Heart left ventricle (tissue), 16 donors: ENCODE data around the gene ASTN2. TPM values are rescaled to one million over a fixed set of nuclear protein-coding genes. Genes with fewer than 3 reads are reported as not detected.
A peak's percentile ranks its signal among the peaks of the same experiment; 100 is the strongest.

Experiments used
- ATAC-seq, 4 donors: fragments of 200-7000 bp; cut with Tn5 transposase; one replicate each; pipeline ENCODE4 v1.9.1; 2020 to 2022; ENCODE audit warnings: moderate library complexity in 4 of 4, mild to moderate bottlenecking in 3 of 4, moderate number of reproducible peaks in 1 of 4
- DNase-seq, 5 donors: peaks; one replicate each; pipeline ENCODE4 v3.0.0-alpha.2; 2020
- H3K27ac ChIP-seq, 12 donors: fragments of 200-600 bp; sonication (generic) in 4 of 12; one replicate each; pipeline versions ENCODE4 v1.5.0 to v1.8.0; 2016 to 2022; ENCODE audit warnings: mild to moderate bottlenecking in 2 of 12
- H3K27me3 ChIP-seq, 9 donors: fragments of 200-600 bp; sonication (generic) in 2 of 9; one replicate each; pipeline versions ENCODE4 v1.5.1 to v1.8.0; 2016 to 2022; ENCODE audit warnings: mild to moderate bottlenecking in 3 of 9
- H3K36me3 ChIP-seq, 9 donors: fragments of 200-600 bp; sonication (generic) in 2 of 9; one replicate each; pipeline versions ENCODE4 v1.5.0 to v1.8.0; 2018 to 2022; ENCODE audit warnings: mild to moderate bottlenecking in 2 of 9
- H3K4me1 ChIP-seq, 12 donors: fragments of 200-600 bp; sonication (generic) in 4 of 12; one replicate each; pipeline versions ENCODE4 v1.5.0 to v1.8.0; 2016 to 2022; ENCODE audit warnings: mild to moderate bottlenecking in 3 of 12
- H3K4me3 ChIP-seq, 12 donors: fragments of 200-600 bp; sonication (generic) in 4 of 12; one replicate each; pipeline versions ENCODE4 v1.5.0 to v1.8.0; 2017 to 2022; ENCODE audit warnings: mild to moderate bottlenecking in 9 of 12, moderate library complexity in 4 of 12
- H3K9me3 ChIP-seq, 12 donors: fragments of 200-600 bp; sonication (generic) in 4 of 12; one replicate each; pipeline versions ENCODE4 v1.5.0 to v1.8.0; 2016 to 2022; ENCODE audit warnings: mild to moderate bottlenecking in 1 of 12
- POLR2A ChIP-seq, 2 donors: fragments of 450-650 bp; IDR thresholded peaks; one replicate each; pipeline ENCODE4 v1.6.1; 2017; ENCODE audit warnings: antibody characterized with exemption in 2 of 2, mild to moderate bottlenecking in 2 of 2, moderate library complexity in 2 of 2
- WGBS, 4 donors: extraction: QIAGEN DNeasy Blood & Tissue Kit in 2 of 4; methylation state at CpG; one replicate each; pipeline versions ENCODE4 v1.1.5 to v1.1.7; 2013 to 2018; 5-methylcytosine and 5-hydroxymethylcytosine counted together
- intact Hi-C, 10 donors: fragments of 100-400 bp; cut with DNase I; formaldehyde crosslinking; loops; one replicate each; pipeline versions ENCODE4 v1.11.1 to v1.14.2; 2022
- polyA plus RNA-seq, 2 donors: library from polyadenylated mRNA; stranded (reverse); fragments of 200-250 nt; gene quantifications; one replicate each; pipeline ENCODE4 v1.2.3, GENCODE V29; 2013
- total RNA-seq, 9 donors: library from RNA; depleted of rRNA in 2 of 9; stranded (reverse); fragments of >200 nt in 2 of 9; fragmentation: NEBNext Ultra II Directional in 3 of 9; extraction: Animal tissue kit (Norgen Biotek cat#: 25700) in 3 of 9; gene quantifications; one replicate each; pipeline versions ENCODE4 v1.1.0 to v1.2.4, GENCODE V29; 2016 to 2023
- TF ChIP-seq, protein P1 (sequence below), 12 donors: fragments of 200-600 bp; sonication (generic) in 4 of 12; IDR thresholded peaks; one replicate each; pipeline versions ENCODE4 v1.5.0 to v1.8.0; 2018 to 2022; ENCODE audit warnings: antibody characterized with exemption in 12 of 12, mild to moderate bottlenecking in 5 of 12
- donor health status: ischemic (EF 13 %, LVEDD 7.1; RV severe dilation, severe dysfunction).
- donor health status: healthy with polysubstance abuse.
- donor health status: DM: no; HTN: yes; CAD: no.
- donor health status: DM: no; HTN: no; CAD: no.
- donor health status: ischemic (EF 25% LVEDD 6.9; RV normal size, moderate dysfunction).
- donor health status: ischemic (EF 25% LVEDD 5.7; RV mildly dilated, moderate dysfunction).
- donor health status: healthy.
- donor health status: DM: yes; HTN: yes; CAD: no.
- donor health status: ischemic (EF 35%, LVEDD 5.7; RV mildly dilated, moderate dysfunction).
- donor health status: nonischemic (EF 11% LVEDD 7.7; RV severe dilation, severe dysfunction).
- donor health status: DM: yes; HTN: yes; CAD: no.
- donor health status: PGD.
- donor health status: ischemic (EF 29% LVEDD 5.4; RV normal size, mild dysfunction).
- donor health status: nonischemic (EF 23%, LVEDD 6.1; RV moderate dilation, normal function).

Gene ASTN2
- total and polyA plus RNA-seq, 11 donors, result 2.5 to 6.0 (median 3.5) TPM

DNA sequence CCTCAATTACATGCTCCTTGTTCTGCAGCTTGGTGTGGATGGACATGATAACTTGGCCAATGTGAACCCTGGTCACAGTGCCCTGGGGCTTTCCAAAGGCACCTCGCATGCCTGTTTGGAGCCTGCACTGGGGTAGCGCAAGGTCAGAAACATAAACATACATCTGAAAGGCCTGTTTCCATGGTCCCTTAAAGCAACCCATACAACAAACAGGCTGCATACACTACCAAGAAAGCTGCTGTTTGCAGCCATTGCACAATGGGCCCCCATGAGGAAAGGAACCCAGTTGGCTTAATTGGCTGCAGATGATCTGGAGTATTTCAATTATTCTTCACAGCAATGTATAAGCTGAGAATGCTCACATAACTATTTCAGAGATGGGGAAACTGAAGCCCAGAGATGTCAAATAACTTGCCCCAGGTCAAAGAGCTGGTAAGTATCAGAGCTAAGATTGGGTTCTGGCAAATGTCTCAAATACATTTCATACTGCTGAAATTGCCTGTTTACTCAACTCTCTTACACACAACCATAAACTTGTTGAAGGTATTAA is 233.9 kb downstream of the ASTN2 start:
- Histone ChIP-seq H3K27ac (no peak overlapping the region), H3K9me3 (no peaks in the 10 kb centered on the region), H3K4me1 (no peaks in the 10 kb centered on the region), H3K27me3 (peaks cover 0 to 4% (median 0%) of the 10 kb centered on the region in 9 donors), H3K4me3 (no peak overlapping the region), H3K36me3 (no peaks in the 10 kb centered on the region)
- ATAC-seq (no peak), DNase-seq (peak in 1 of 5 donors; percentile 40)
- no peak for TF ChIP-seq POLR2A (IDR thresholded peaks at IDR 0.05)
- TF ChIP-seq, protein P1, sequence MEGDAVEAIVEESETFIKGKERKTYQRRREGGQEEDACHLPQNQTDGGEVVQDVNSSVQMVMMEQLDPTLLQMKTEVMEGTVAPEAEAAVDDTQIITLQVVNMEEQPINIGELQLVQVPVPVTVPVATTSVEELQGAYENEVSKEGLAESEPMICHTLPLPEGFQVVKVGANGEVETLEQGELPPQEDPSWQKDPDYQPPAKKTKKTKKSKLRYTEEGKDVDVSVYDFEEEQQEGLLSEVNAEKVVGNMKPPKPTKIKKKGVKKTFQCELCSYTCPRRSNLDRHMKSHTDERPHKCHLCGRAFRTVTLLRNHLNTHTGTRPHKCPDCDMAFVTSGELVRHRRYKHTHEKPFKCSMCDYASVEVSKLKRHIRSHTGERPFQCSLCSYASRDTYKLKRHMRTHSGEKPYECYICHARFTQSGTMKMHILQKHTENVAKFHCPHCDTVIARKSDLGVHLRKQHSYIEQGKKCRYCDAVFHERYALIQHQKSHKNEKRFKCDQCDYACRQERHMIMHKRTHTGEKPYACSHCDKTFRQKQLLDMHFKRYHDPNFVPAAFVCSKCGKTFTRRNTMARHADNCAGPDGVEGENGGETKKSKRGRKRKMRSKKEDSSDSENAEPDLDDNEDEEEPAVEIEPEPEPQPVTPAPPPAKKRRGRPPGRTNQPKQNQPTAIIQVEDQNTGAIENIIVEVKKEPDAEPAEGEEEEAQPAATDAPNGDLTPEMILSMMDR (IDR thresholded peaks at IDR 0.05), result no peak
- WGBS, 4 donors, result 83 to 96% (median 93%) methylated on average over 2 of the region's 2 CpGs
- intact Hi-C loops, result no loop called here

DNA sequence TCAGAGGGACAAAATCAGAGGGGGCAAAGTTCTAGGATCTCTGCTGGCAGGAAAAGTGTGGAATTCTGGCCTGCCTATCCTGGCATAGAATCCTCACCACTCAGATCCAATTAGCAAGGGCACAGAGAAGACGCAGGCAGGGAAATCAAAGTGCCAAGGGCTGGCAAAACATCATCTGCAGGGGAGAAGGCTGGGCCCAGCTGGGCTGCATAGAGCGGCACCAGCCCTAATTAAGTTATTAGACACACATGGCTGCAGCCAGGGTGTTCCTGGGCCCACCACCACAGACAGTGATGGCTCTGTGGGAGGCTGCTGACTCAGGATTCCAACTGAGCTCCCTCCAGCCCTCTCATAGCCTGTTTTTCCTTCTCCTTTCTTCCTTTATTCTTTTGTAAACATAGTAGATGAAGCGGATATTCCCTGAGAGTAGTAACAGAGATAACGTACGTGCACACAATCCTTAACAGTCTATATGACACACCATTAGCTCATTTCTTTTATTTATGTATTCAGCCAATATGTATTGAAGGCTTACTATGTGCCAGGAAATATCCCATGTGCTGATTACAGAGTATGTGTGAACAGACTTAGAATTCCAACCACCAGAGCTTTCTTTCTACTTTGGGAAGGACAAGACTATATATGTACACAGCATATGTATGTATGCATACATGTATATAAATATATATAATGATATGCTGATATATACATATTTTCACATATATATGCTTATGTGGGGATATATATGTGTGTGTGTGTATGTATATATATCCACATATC is 236.1 kb downstream of the ASTN2 start:
- WGBS, 4 donors, result 77 to 85% (median 79%) methylated on average over 5 of the region's 5 CpGs
- Histone ChIP-seq H3K4me1 (no peaks in the 10 kb centered on the region), H3K27ac (no peak overlapping the region), H3K9me3 (no peaks in the 10 kb centered on the region), H3K4me3 (no peak overlapping the region), H3K36me3 (no peaks in the 10 kb centered on the region), H3K27me3 (no peaks in the 10 kb centered on the region)
- ATAC-seq, result no peak
- DNase-seq, result peak in 1 of 5 donors; percentile 26
- intact Hi-C loops, result no loop called here
- TF ChIP-seq, protein P1 (IDR thresholded peaks at IDR 0.05), result no peak
- TF ChIP-seq POLR2A (IDR thresholded peaks at IDR 0.05), result no peak

DNA sequence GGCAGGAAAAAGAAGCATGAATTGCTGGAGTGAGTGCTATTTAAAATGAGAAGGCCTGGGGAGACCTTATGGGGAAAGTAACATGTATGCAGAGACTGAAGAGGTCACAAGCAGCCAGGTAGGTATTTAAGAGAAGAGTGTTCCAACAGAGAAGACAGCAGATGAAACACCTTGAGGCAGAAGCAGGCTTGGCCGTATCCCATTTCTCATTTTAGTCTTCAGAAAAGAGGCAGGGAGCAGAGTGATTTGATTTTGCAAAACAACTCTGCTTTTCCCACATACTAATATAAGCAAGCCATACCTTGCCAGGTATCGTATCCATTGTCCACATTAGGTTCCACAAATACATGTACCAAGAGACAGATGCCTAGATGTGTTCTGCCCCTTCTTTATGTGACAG is 244.3 kb downstream of the ASTN2 start:
- TF ChIP-seq, protein P1 (IDR thresholded peaks at IDR 0.05), result no peak
- TF ChIP-seq POLR2A (IDR thresholded peaks at IDR 0.05), result no peak
- no peaks in the 10 kb centered on the region for H3K27me3 ChIP-seq
- intact Hi-C loops, result no loop called here
- H3K9me3 ChIP-seq, result no peaks in the 10 kb centered on the region
- DNase-seq, result no peak
- no peak overlapping the region for H3K4me3 ChIP-seq
- no peaks in the 10 kb centered on the region for H3K36me3 ChIP-seq
- WGBS, 4 donors, result 86 to 93% (median 91%) methylated on average over 2 of the region's 2 CpGs
- no peaks in the 10 kb centered on the region for H3K4me1 ChIP-seq
- no peak overlapping the region for H3K27ac ChIP-seq
- no peak for ATAC-seq

DNA sequence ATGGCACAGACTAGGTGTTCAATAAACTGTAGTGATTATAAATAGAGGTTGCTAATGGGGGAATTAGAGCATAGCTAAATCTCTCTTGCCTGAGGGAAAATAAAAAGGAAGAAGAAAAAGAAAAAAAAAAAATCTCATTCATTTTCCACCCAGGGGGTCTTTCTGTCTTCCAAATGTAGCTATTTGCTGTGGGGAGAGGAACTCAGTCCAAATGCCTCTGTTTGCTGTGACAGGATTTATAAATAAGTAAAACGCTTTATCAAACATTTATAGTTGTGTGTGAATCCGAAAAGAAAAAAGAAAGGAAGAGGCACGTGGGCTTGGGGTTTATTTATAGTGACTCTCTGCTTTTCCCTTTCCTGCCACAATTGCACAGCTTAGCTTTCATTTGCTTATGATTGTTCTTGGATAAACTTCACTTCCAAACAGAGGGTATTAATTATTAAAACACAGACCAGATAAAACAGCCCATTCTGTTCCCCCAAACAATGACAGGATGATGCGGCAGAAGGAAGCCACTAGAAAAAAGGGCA is 245.7 kb downstream of the ASTN2 start:
- DNase-seq (no peak), ATAC-seq (no peak)
- no peaks in the 10 kb centered on the region for H3K27me3 ChIP-seq
- no peak overlapping the region for H3K27ac ChIP-seq
- no peaks in the 10 kb centered on the region for H3K36me3 ChIP-seq
- H3K4me1 ChIP-seq, result no peaks in the 10 kb centered on the region
- WGBS, 4 donors, result 32 to 35% (median 33%) methylated on average over 4 of the region's 4 CpGs
- H3K4me3 ChIP-seq, result no peak overlapping the region
- TF ChIP-seq, protein P1 (IDR thresholded peaks at IDR 0.05), result no peak
- TF ChIP-seq POLR2A (IDR thresholded peaks at IDR 0.05), result no peak
- no peaks in the 10 kb centered on the region for H3K9me3 ChIP-seq
- intact Hi-C loops, result loop anchor here in 2 of 10 donors (10.0 kb wide), 1 partner anchor 246 kb away; the partner anchor contains the start of gene ASTN2 (in 2 of the 2)
